MM.1S (cell line): ENCODE measurements around the gene LCN10.

Experiments
- DNase-seq: peaks from one replicate; pipeline ENCODE4 v3.0.0-alpha.2; 2015
- H2AFZ ChIP-seq: fragments of 300-600 bp; sonication (generic); 2 replicates; pipeline ENCODE4 v1.6.0; 2016; ENCODE audit warnings: antibody characterized with exemption, low read length
- H3F3A ChIP-seq: fragments of 300-600 bp; sonication (generic); 2 replicates; pipeline ENCODE4 v1.6.1; 2016; ENCODE audit warnings: mild to moderate bottlenecking, antibody characterized with exemption, low read length, moderate library complexity, mixed read lengths; ENCODE audit not compliant: insufficient read depth
- H3K27ac ChIP-seq: fragments of 300-600 bp; sonication (generic); 2 replicates; pipeline ENCODE4 v1.5.1; 2016; ENCODE audit warnings: mild to moderate bottlenecking, low read length
- H3K27me3 ChIP-seq: fragments of 300-600 bp; sonication (generic); replicated peaks from 2 replicates; pipeline ENCODE4 v1.6.0; 2016; ENCODE audit warnings: low read length; ENCODE audit not compliant: insufficient read depth
- H3K36me3 ChIP-seq: fragments of 300-600 bp; sonication (generic); replicated peaks from 2 replicates; pipeline ENCODE4 v1.6.1; 2016; ENCODE audit warnings: mild to moderate bottlenecking, low read length, mixed read lengths; ENCODE audit not compliant: insufficient read depth
- H3K4me1 ChIP-seq: fragments of 300-600 bp; sonication (generic); 2 replicates; pipeline ENCODE4 v1.6.1; 2016; ENCODE audit warnings: low read length, mixed read lengths
- H3K4me2 ChIP-seq: fragments of 300-600 bp; sonication (generic); 2 replicates; pipeline ENCODE4 v1.6.0; 2016; ENCODE audit warnings: low read depth, low read length
- H3K4me3 ChIP-seq: fragments of 300-600 bp; sonication (generic); 2 replicates; pipeline ENCODE4 v1.5.1; 2016; ENCODE audit warnings: low read length, mixed read lengths
- H3K79me2 ChIP-seq: fragments of 300-600 bp; sonication (generic); 2 replicates; pipeline ENCODE4 v1.6.1; 2016; ENCODE audit warnings: mixed run types, low read length, mixed read lengths
- H3K9ac ChIP-seq: fragments of 300-600 bp; sonication (generic); 2 replicates; pipeline ENCODE4 v1.6.1; 2016; ENCODE audit warnings: low read length, mixed read lengths
- H3K9me2 ChIP-seq: fragments of 300-600 bp; sonication (generic); replicated peaks from 2 replicates; pipeline ENCODE4 v1.6.1; 2016; ENCODE audit warnings: mild to moderate bottlenecking, low read length, mixed read lengths; ENCODE audit not compliant: insufficient read depth
- H3K9me3 ChIP-seq: fragments of 300-600 bp; sonication (generic); replicated peaks from 2 replicates; pipeline ENCODE4 v1.6.1; 2016; ENCODE audit warnings: mild to moderate bottlenecking, low read length, mixed read lengths; ENCODE audit not compliant: insufficient read depth
- H4K20me1 ChIP-seq: fragments of 300-600 bp; sonication (generic); 2 replicates; pipeline ENCODE4 v1.6.1; 2016; ENCODE audit warnings: mild to moderate bottlenecking, low read length, moderate library complexity, mixed read lengths; ENCODE audit not compliant: insufficient read depth
- EZH2 ChIP-seq: fragments of 300-600 bp; sonication (generic); optimal IDR thresholded peaks from 2 replicates; pipeline ENCODE3; 2017; ENCODE audit warnings: low read depth, mild to moderate bottlenecking, antibody characterized with exemption, low read length, mixed read lengths
- EZH2phosphoT487 ChIP-seq: fragments of 300-600 bp; sonication (generic); IDR thresholded peaks from 2 replicates; pipeline ENCODE4 v1.6.1; 2018; ENCODE audit warnings: antibody characterized with exemption, low read length
- TF ChIP-seq, protein P1 (sequence below): fragments of 300-600 bp; sonication (generic); IDR thresholded peaks from 2 replicates; pipeline ENCODE4 v1.5.1; 2016; ENCODE audit warnings: antibody characterized with exemption, low read length, mixed read lengths

LCN10 gene

DNA sequence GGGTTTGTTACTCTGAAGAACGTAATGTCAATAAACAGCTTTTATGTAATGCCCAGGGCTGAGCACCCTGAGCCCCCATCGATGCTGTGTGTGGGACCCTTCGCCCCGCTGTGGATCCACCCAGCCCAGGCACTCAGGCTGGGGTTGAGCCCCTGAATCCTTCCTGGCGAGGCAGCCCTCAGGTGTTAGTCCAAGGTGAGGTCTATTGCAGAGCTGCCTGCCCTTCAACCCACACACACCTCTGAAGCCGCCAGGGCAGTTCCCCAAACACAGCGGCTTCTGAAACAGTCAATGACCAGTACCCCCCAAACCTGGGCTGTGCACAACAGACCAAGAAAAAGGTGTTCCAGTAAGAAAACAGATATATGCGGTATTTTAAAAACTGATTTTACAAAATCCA lies 18.8 kb downstream of the LCN10 start:
- Histone ChIP-seq H3K27me3 (peaks cover 5% of the 10 kb centered on the region; the same call in 1 of the 2 replicates), H3F3A (peaks cover 38% of the 10 kb centered on the region), H3K79me2 (peaks cover 28% of the 10 kb centered on the region), H3K4me3 (no peak overlapping the region), H3K9ac (no peak overlapping the region), H3K9me3 (no peaks in the 10 kb centered on the region), H2AFZ (no peak overlapping the region), H3K36me3 (peaks cover 12% of the 10 kb centered on the region), H4K20me1 (peaks cover 43% of the 10 kb centered on the region), H3K4me1 (peaks cover 16% of the 10 kb centered on the region), H3K27ac (no peak overlapping the region), H3K9me2 (no peaks in the 10 kb centered on the region), H3K4me2 (no peak overlapping the region)
- no peak for TF ChIP-seq EZH2phosphoT487
- no peak for TF ChIP-seq EZH2
- TF ChIP-seq, protein P1, sequence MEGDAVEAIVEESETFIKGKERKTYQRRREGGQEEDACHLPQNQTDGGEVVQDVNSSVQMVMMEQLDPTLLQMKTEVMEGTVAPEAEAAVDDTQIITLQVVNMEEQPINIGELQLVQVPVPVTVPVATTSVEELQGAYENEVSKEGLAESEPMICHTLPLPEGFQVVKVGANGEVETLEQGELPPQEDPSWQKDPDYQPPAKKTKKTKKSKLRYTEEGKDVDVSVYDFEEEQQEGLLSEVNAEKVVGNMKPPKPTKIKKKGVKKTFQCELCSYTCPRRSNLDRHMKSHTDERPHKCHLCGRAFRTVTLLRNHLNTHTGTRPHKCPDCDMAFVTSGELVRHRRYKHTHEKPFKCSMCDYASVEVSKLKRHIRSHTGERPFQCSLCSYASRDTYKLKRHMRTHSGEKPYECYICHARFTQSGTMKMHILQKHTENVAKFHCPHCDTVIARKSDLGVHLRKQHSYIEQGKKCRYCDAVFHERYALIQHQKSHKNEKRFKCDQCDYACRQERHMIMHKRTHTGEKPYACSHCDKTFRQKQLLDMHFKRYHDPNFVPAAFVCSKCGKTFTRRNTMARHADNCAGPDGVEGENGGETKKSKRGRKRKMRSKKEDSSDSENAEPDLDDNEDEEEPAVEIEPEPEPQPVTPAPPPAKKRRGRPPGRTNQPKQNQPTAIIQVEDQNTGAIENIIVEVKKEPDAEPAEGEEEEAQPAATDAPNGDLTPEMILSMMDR: no peak
- no peak for DNase-seq

GRCh38 chr9:136723362-136723976 lies 19.3 kb downstream of the LCN10 start:
- no peaks in the 10 kb centered on the region for H3K9me2 ChIP-seq
- no peak overlapping the region for H2AFZ ChIP-seq
- H4K20me1 ChIP-seq: peaks cover 43% of the 10 kb centered on the region
- no peak overlapping the region for H3K27ac ChIP-seq
- H3K4me1 ChIP-seq: peaks cover 12% of the 10 kb centered on the region
- no peak overlapping the region for H3K4me3 ChIP-seq
- 0 out of 2 replicates have a peak, but pooled peaks cover 4% of the 10 kb centered on the region for H3K27me3 ChIP-seq
- TF ChIP-seq EZH2phosphoT487: no peak
- TF ChIP-seq, protein P1: no peak
- no peak for TF ChIP-seq EZH2
- DNase-seq: no peak
- peaks cover 28% of the 10 kb centered on the region for H3K79me2 ChIP-seq
- peaks cover 12% of the 10 kb centered on the region for H3K36me3 ChIP-seq
- no peak overlapping the region for H3K9ac ChIP-seq
- H3K4me2 ChIP-seq: no peak overlapping the region
- H3F3A ChIP-seq: peaks cover 36% of the 10 kb centered on the region
- no peaks in the 10 kb centered on the region for H3K9me3 ChIP-seq

- H3K4me1 ChIP-seq: peaks cover 12% of the 10 kb centered on the region
- peaks cover 43% of the 10 kb centered on the region for H4K20me1 ChIP-seq
- H2AFZ ChIP-seq: no peak overlapping the region
These were observed 19.8 kb downstream of the LCN10 start for GRCh38 chr9:136722969-136723356.

More at GRCh38 chr9:136722969-136723356, 19.8 kb downstream of the LCN10 start:
- no peak overlapping the region for H3K9ac ChIP-seq
- H3K4me2 ChIP-seq: no peak overlapping the region
- peaks cover 28% of the 10 kb centered on the region for H3K79me2 ChIP-seq
- H3K9me3 ChIP-seq: no peaks in the 10 kb centered on the region
- H3K4me3 ChIP-seq: no peak overlapping the region
- TF ChIP-seq, protein P1: no peak
- TF ChIP-seq EZH2: no peak
- no peak for TF ChIP-seq EZH2phosphoT487
- H3K27ac ChIP-seq: no peak overlapping the region
- peaks cover 12% of the 10 kb centered on the region for H3K36me3 ChIP-seq
- DNase-seq: no peak
- no peaks in the 10 kb centered on the region for H3K9me2 ChIP-seq
- 0 out of 2 replicates have a peak, but pooled peaks cover 9% of the 10 kb centered on the region for H3K27me3 ChIP-seq
- peaks cover 36% of the 10 kb centered on the region for H3F3A ChIP-seq
